Mononuclear cell (primary cell): Measurements from ENCODE around the gene ILDR2. TPM values are rescaled to one million over a fixed set of nuclear protein-coding genes. Genes with fewer than 3 reads are reported as not detected.
A peak's percentile ranks its signal among the peaks of the same experiment; 100 is the strongest.

ENCODE experiments used
- H3K27me3 ChIP-seq: 2 replicates; pipeline ENCODE4 v1.6.0; 2011; ENCODE audit warnings: low read length, control low read depth; ENCODE audit not compliant: insufficient read depth
- H3K4me1 ChIP-seq: 2 replicates; pipeline ENCODE4 v1.5.1; 2011; ENCODE audit warnings: mild to moderate bottlenecking, low read length, control low read depth; ENCODE audit not compliant: insufficient read depth
- H3K4me3 ChIP-seq: 2 replicates; pipeline ENCODE4 v1.5.1; 2011; ENCODE audit warnings: mild to moderate bottlenecking, low read length, moderate library complexity
- H3K9me3 ChIP-seq: 2 replicates; pipeline ENCODE4 v1.5.1; 2011; ENCODE audit warnings: low read depth, mild to moderate bottlenecking, control low read depth, low read length
- total RNA-seq: library from RNA; depleted of rRNA; stranded (reverse); fragments of >200 nt; gene quantifications from one replicate; pipeline ENCODE4 v1.2.3, GENCODE V29; 2012

Gene ILDR2
- total RNA-seq, 1 donor: 1.5 TPM

GRCh38 chr1:166980818-166981217 lies 5.5 kb upstream of the ILDR2 start:
- Histone ChIP-seq H3K27me3 (peaks cover 18% of the 10 kb centered on the region), H3K4me3 (no peak overlapping the region), H3K9me3 (no peaks in the 10 kb centered on the region), H3K4me1 (peaks cover 2% of the 10 kb centered on the region)

GRCh38 chr1:166980383-166980782 lies 5.0 kb upstream of the ILDR2 start:
- Histone ChIP-seq H3K4me3 (no peak overlapping the region), H3K4me1 (peaks cover 3% of the 10 kb centered on the region), H3K27me3 (peaks cover 18% of the 10 kb centered on the region), H3K9me3 (no peaks in the 10 kb centered on the region)

GRCh38 chr1:166978821-166979220 lies 3.5 kb upstream of the ILDR2 start:
- H3K4me3 ChIP-seq: no peak overlapping the region
- H3K27me3 ChIP-seq: peaks cover 24% of the 10 kb centered on the region
- H3K9me3 ChIP-seq: no peaks in the 10 kb centered on the region
- peaks cover 11% of the 10 kb centered on the region for H3K4me1 ChIP-seq

GRCh38 chr1:166977951-166978350 lies 2.6 kb upstream of the ILDR2 start:
- H3K4me1 ChIP-seq: peaks cover 11% of the 10 kb centered on the region
- H3K27me3 ChIP-seq: peaks cover 33% of the 10 kb centered on the region
- no peaks in the 10 kb centered on the region for H3K9me3 ChIP-seq
- H3K4me3 ChIP-seq: no peak overlapping the region

DNA sequence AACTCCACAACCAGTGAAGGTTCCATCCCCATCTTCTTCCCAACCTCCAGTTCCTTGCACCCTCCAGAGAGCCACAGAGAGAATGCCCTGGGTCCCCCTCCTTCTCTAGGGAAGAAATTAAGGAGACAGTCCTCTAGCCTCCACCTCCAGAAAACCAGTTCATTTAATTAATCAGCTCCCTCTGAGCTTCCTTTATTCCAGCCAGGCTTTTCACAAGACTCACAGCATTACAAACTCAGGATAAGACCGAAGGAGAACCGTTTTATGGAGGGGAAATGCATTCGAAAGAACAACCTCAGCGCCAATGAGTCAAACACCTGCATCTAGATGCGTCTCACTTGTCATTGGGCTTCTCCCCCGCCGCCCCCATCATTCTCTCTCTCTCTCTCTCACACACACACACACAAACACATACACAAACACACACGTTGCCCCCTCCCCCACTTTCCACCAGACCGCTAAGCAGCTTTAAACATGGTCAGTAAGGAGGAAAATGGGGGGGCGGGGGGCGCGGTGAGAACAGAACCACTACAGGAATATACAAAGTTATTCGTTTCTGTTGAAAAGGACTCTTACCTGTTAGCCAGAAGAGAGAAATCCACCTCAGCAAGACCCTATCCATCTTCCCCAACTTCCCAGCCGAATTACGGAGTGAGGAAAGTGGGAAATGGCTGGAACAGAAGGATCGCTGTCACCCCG lies 544 bp downstream of the ILDR2 start:
- Histone ChIP-seq H3K4me1 (peaks cover 11% of the 10 kb centered on the region), H3K4me3 (peak overlapping the region; percentile 38), H3K27me3 (peaks cover 38% of the 10 kb centered on the region), H3K9me3 (no peaks in the 10 kb centered on the region)

GRCh38 chr1:166972826-166973225 lies 2.5 kb downstream of the ILDR2 start:
- Histone ChIP-seq H3K4me1 (peaks cover 14% of the 10 kb centered on the region), H3K4me3 (no peak overlapping the region), H3K27me3 (peaks cover 41% of the 10 kb centered on the region), H3K9me3 (no peaks in the 10 kb centered on the region)

DNA sequence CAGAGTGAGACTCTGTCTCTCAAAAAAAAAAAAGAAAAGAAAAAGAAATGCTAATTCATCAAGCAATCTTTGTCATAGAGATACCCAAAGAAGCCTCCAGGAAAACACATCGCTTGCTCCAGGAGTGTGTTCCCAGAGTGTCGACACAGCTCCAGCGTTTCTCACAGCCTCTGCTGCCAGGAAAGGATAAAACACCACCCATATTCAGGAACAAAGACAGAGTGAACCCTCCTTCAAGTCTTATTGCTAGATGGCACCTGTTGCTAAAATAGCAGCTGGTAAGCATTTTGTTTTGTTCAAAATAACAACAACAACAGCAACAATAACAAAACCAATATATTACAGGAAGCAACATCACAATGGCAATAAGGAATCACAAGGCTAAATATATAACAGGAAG lies 3.1 kb downstream of the ILDR2 start:
- peaks cover 14% of the 10 kb centered on the region for H3K4me1 ChIP-seq
- peaks cover 39% of the 10 kb centered on the region for H3K27me3 ChIP-seq
- H3K4me3 ChIP-seq: no peak overlapping the region
- no peaks in the 10 kb centered on the region for H3K9me3 ChIP-seq

DNA sequence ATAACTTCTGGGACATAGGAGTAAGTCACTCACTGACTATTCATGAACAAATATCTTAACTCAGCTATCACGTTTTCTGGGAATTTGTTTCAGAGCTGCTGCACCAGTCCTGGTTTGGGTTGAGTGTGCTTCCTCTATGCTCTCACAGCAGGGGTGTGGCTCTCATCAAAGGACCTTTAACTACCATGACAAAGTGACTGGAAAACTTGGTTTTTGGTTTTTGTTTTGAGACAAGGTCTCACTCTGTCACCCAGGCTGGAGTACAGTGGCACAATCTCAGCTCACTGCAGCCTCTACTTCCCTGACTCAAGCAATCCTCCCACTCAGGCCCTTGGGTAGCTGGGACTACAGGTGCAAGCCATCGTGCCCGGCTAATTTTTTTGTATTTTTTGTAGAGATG lies 4.1 kb downstream of the ILDR2 start:
- Histone ChIP-seq H3K4me1 (peaks cover 14% of the 10 kb centered on the region), H3K9me3 (no peaks in the 10 kb centered on the region), H3K4me3 (no peak overlapping the region), H3K27me3 (peaks cover 31% of the 10 kb centered on the region)

GRCh38 chr1:166969074-166969677 lies 6.2 kb downstream of the ILDR2 start:
- no peaks in the 10 kb centered on the region for H3K9me3 ChIP-seq
- no peak overlapping the region for H3K4me3 ChIP-seq
- H3K4me1 ChIP-seq: peaks cover 3% of the 10 kb centered on the region
- peaks cover 21% of the 10 kb centered on the region for H3K27me3 ChIP-seq

- H3K9me3 ChIP-seq: no peaks in the 10 kb centered on the region
- no peaks in the 10 kb centered on the region for H3K4me1 ChIP-seq
- H3K27me3 ChIP-seq: no peaks in the 10 kb centered on the region
- no peak overlapping the region for H3K4me3 ChIP-seq
Measured at GRCh38 chr1:166960858-166961474, 14.4 kb downstream of the ILDR2 start.

DNA sequence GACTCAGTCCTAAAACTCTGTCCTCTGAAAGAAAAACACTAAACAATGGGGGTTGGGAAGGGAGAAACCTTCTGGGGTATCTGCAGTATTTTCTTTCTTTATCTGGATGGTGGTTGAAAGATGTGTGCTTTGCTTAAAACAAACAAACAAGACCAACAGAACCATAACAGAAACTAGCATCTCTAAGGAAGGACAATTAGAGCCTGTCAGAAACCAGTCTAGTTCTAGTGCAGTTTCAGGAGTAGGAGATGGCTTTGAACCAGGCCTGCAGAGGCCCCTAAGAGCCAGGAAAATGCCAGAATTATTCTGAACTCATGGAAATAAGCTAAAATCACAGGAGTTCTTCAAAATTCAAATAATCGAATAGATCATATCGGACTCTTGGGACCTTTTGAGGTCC lies 18.5 kb downstream of the ILDR2 start:
- Histone ChIP-seq H3K27me3 (no peaks in the 10 kb centered on the region), H3K4me1 (no peaks in the 10 kb centered on the region), H3K4me3 (no peak overlapping the region), H3K9me3 (no peaks in the 10 kb centered on the region)

GRCh38 chr1:166956057-166956850 lies 19.1 kb downstream of the ILDR2 start:
- H3K27me3 ChIP-seq: no peaks in the 10 kb centered on the region
- H3K4me1 ChIP-seq: no peaks in the 10 kb centered on the region
- no peak overlapping the region for H3K4me3 ChIP-seq
- H3K9me3 ChIP-seq: no peaks in the 10 kb centered on the region

DNA sequence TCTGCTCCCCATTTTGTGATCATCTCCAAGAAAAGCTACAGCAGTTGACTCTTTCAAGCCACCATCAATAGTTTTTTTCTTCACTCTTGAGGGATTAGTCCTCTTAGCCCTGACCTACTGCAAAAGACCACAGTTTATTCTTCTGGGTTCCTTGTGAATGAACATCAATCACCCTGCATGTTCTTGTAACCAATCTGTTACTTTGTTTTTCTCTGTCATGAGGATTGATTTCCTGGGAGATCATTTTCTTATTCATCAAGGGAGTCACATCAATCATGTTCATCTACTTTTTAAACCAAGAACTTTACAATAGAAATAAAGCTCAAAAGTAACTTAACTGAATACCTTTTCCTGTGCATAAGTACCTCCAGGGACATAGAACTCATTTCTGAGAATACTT lies 21.8 kb downstream of the ILDR2 start:
- Histone ChIP-seq H3K9me3 (no peaks in the 10 kb centered on the region), H3K27me3 (peaks cover 9% of the 10 kb centered on the region), H3K4me1 (no peaks in the 10 kb centered on the region), H3K4me3 (no peak overlapping the region)

- Histone ChIP-seq H3K4me3 (no peak overlapping the region), H3K4me1 (peaks cover 5% of the 10 kb centered on the region), H3K9me3 (no peaks in the 10 kb centered on the region), H3K27me3 (peaks cover 19% of the 10 kb centered on the region)
Measured at GRCh38 chr1:166952002-166952746, 23.2 kb downstream of the ILDR2 start.
